Upper lobe of left lung (tissue), 4 donors: Measurements from ENCODE around the gene SPINT1.
"Not testable (repeated sequence)": the region's sequence is repeated elsewhere in the genome, so short reads cannot be mapped to it uniquely, and the experiment has no call there.

Source experiments
- CTCF ChIP-seq, 6 experiments: fragments of 450-650 bp in 4 of 6; fragments of 200-600 bp in 2 of 6; sonication (generic) in 2 of 6; IDR thresholded peaks; one replicate each; pipeline ENCODE4 v1.5.1; 2016 to 2019; ENCODE audit warnings: antibody characterized with exemption in 6 of 6
- POLR2A ChIP-seq, 4 donors: fragments of 450-650 bp; IDR thresholded peaks; one replicate each; pipeline ENCODE4 v1.5.1; 2016 to 2017; ENCODE audit warnings: antibody characterized with exemption in 4 of 4, mild to moderate bottlenecking in 2 of 4

- not testable (repeated sequence) for TF ChIP-seq POLR2A, CTCF (IDR thresholded peaks at IDR 0.05)
These were observed 17.3 kb downstream of the SPINT1 start for GRCh38 chr15:40861147-40861546.
